HepG2 (cell line): ENCODE data around the gene COMMD7. TPM values are rescaled to one million over a fixed set of nuclear protein-coding genes. Genes with fewer than 3 reads are reported as not detected.

Experiments used
- GABPA ChIP-seq, 2 experiments: IDR thresholded peaks; 2 replicates each; pipeline ENCODE4 v1.6.1; 2011 to 2016; ENCODE audit warnings: low read depth in 2 of 2, low read length in 1 of 2, missing biosample characterization in 1 of 2, missing genetic modification characterization in 1 of 2
- MAFG ChIP-seq: sonication (generic); formaldehyde crosslinking; IDR thresholded peaks from 2 replicates; pipeline ENCODE4 v1.5.1; 2020; ENCODE audit warnings: mild to moderate bottlenecking, missing genetic modification reagents
- NCOR1 ChIP-seq: fragments of 200-600 bp; sonication (generic); IDR thresholded peaks from 2 replicates; pipeline ENCODE4 v1.7.0; 2017; ENCODE audit warnings: antibody characterized with exemption, low read length, borderline replicate concordance
- PLRG1 ChIP-seq: fragments of 450-650 bp; conservative IDR thresholded peaks from 2 replicates; pipeline ENCODE4 v1.6.1; 2016
- TOE1 ChIP-seq: sonication (generic); formaldehyde crosslinking; IDR thresholded peaks from 2 replicates; pipeline ENCODE4 v1.4.0; 2020; ENCODE audit warnings: mild to moderate bottlenecking, missing genetic modification reagents
- polyA plus RNA-seq, 8 experiments: library from polyadenylated mRNA; depleted of rRNA in 3 of 8; stranded (reverse) in 7 of 8; unstranded in 1 of 8; fragments of >200 nt; fragmentation: Illumina TruSeq in 4 of 8; extraction: Trizol in 4 of 8; gene quantifications; 2 replicates each; pipeline versions ENCODE4 v1.2.1 to v1.2.3, GENCODE V29; 2011 to 2016; ENCODE audit warnings: low read depth in 4 of 8, missing spikeins in 1 of 8, mixed read lengths in 1 of 8; ENCODE audit not compliant: insufficient read depth in 1 of 8
- total RNA-seq, 5 experiments: library from RNA; depleted of rRNA; stranded (reverse); fragments of >200 nt; fragmentation: Illumina TruSeq; extraction: Trizol; gene quantifications; 2 replicates each; pipeline ENCODE4 v1.2.3, GENCODE V29; 2016; ENCODE audit warnings: low read depth in 1 of 5
- TF ChIP-seq, protein P1 (sequence below): sonication (generic); formaldehyde crosslinking; IDR thresholded peaks from 2 replicates; pipeline ENCODE4 v1.4.0; 2020; ENCODE audit warnings: missing genetic modification reagents
- TF ChIP-seq, protein P2 (sequence below): sonication (generic); formaldehyde crosslinking; IDR thresholded peaks from 2 replicates; pipeline ENCODE4 v1.4.0; 2020; ENCODE audit warnings: missing genetic modification reagents
- TF ChIP-seq, protein P3 (sequence below): sonication (generic); formaldehyde crosslinking; IDR thresholded peaks from 2 replicates; pipeline ENCODE4 v1.4.0; 2020; ENCODE audit warnings: mild to moderate bottlenecking, missing genetic modification reagents
- TF ChIP-seq, protein P4 (sequence below): sonication (generic); formaldehyde crosslinking; IDR thresholded peaks from 2 replicates; pipeline ENCODE4 v1.4.0; 2020; ENCODE audit warnings: low read depth, missing genetic modification reagents

COMMD7 gene
- total and polyA plus RNA-seq, 2 of the 13 experiments (the other 11 are each of a cell fraction or from before 2014, with no cell fraction given) = 42.1 to 53.3 TPM

DNA sequence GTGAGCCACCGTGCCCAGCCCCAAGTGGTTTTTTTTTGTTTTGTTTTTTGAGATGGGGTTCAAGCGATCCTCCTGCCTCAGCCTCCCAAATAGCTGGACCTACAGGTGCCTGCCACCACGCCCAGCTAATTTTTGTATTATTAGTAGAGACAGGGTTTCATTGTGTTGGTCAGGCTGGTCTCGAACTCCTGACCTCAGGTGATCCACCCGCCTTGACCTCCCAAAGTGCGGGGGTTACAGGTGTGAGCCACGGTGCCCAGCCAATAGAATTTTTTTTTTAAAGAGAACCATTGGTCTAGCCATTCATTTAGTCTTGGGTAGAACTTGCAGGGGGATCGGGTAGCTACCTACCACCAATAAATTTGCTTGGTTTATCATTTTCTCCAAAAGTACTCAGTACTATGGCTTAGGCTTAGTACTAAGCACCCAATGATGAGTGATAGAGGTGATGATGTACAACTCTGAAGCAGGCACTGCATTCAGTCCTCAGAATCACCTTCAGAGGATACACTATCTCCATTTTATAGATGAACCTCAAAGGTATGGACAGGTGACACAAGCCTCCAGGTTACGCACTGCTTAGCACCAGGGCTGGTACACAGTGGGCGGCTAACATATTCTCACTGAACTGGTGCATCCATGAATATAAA is 56.6 kb downstream of the COMMD7 start (continued):
- TF ChIP-seq, protein P1, sequence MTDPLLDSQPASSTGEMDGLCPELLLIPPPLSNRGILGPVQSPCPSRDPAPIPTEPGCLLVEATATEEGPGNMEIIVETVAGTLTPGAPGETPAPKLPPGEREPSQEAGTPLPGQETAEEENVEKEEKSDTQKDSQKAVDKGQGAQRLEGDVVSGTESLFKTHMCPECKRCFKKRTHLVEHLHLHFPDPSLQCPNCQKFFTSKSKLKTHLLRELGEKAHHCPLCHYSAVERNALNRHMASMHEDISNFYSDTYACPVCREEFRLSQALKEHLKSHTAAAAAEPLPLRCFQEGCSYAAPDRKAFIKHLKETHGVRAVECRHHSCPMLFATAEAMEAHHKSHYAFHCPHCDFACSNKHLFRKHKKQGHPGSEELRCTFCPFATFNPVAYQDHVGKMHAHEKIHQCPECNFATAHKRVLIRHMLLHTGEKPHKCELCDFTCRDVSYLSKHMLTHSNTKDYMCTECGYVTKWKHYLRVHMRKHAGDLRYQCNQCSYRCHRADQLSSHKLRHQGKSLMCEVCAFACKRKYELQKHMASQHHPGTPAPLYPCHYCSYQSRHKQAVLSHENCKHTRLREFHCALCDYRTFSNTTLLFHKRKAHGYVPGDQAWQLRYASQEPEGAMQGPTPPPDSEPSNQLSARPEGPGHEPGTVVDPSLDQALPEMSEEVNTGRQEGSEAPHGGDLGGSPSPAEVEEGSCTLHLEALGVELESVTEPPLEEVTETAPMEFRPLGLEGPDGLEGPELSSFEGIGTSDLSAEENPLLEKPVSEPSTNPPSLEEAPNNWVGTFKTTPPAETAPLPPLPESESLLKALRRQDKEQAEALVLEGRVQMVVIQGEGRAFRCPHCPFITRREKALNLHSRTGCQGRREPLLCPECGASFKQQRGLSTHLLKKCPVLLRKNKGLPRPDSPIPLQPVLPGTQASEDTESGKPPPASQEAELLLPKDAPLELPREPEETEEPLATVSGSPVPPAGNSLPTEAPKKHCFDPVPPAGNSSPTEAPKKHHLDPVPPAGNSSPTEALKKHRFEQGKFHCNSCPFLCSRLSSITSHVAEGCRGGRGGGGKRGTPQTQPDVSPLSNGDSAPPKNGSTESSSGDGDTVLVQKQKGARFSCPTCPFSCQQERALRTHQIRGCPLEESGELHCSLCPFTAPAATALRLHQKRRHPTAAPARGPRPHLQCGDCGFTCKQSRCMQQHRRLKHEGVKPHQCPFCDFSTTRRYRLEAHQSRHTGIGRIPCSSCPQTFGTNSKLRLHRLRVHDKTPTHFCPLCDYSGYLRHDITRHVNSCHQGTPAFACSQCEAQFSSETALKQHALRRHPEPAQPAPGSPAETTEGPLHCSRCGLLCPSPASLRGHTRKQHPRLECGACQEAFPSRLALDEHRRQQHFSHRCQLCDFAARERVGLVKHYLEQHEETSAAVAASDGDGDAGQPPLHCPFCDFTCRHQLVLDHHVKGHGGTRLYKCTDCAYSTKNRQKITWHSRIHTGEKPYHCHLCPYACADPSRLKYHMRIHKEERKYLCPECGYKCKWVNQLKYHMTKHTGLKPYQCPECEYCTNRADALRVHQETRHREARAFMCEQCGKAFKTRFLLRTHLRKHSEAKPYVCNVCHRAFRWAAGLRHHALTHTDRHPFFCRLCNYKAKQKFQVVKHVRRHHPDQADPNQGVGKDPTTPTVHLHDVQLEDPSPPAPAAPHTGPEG (CRISPR knock-in tag) = no peak
- TF ChIP-seq, protein P2, sequence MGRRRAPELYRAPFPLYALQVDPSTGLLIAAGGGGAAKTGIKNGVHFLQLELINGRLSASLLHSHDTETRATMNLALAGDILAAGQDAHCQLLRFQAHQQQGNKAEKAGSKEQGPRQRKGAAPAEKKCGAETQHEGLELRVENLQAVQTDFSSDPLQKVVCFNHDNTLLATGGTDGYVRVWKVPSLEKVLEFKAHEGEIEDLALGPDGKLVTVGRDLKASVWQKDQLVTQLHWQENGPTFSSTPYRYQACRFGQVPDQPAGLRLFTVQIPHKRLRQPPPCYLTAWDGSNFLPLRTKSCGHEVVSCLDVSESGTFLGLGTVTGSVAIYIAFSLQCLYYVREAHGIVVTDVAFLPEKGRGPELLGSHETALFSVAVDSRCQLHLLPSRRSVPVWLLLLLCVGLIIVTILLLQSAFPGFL (CRISPR knock-in tag) = no peak
- TF ChIP-seq, protein P3, sequence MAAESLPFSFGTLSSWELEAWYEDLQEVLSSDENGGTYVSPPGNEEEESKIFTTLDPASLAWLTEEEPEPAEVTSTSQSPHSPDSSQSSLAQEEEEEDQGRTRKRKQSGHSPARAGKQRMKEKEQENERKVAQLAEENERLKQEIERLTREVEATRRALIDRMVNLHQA (CRISPR knock-in tag) = no peak
- no peak for TF ChIP-seq TOE1 (CRISPR knock-in tag)
- TF ChIP-seq, protein P4, sequence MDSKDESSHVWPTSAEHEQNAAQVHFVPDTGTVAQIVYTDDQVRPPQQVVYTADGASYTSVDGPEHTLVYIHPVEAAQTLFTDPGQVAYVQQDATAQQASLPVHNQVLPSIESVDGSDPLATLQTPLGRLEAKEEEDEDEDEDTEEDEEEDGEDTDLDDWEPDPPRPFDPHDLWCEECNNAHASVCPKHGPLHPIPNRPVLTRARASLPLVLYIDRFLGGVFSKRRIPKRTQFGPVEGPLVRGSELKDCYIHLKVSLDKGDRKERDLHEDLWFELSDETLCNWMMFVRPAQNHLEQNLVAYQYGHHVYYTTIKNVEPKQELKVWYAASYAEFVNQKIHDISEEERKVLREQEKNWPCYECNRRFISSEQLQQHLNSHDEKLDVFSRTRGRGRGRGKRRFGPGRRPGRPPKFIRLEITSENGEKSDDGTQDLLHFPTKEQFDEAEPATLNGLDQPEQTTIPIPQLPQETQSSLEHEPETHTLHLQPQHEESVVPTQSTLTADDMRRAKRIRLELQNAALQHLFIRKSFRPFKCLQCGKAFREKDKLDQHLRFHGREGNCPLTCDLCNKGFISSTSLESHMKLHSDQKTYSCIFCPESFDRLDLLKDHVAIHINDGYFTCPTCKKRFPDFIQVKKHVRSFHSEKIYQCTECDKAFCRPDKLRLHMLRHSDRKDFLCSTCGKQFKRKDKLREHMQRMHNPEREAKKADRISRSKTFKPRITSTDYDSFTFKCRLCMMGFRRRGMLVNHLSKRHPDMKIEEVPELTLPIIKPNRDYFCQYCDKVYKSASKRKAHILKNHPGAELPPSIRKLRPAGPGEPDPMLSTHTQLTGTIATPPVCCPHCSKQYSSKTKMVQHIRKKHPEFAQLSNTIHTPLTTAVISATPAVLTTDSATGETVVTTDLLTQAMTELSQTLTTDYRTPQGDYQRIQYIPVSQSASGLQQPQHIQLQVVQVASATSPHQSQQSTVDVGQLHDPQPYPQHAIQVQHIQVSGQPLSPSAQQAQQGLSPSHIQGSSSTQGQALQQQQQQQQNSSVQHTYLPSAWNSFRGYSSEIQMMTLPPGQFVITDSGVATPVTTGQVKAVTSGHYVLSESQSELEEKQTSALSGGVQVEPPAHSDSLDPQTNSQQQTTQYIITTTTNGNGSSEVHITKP (CRISPR knock-in tag) = 0 out of 2 replicates have a peak, but pooled peaks have one; percentile 4
- no peak for TF ChIP-seq NCOR1
- TF ChIP-seq PLRG1 = no peak
- TF ChIP-seq GABPA (IDR thresholded peaks at IDR 0.05; ENCODE audit: low read depth, low read length) = no peak
- TF ChIP-seq GABPA (CRISPR knock-in tag; IDR thresholded peaks at IDR 0.05; ENCODE audit: low read depth) = no peak
- no peak for TF ChIP-seq MAFG (CRISPR knock-in tag)
